Measurements from ENCODE around the gene NALCN. TPM values are rescaled to one million over a fixed set of nuclear protein-coding genes. Genes with fewer than 3 reads are reported as not detected.

The NALCN gene
- total RNA-seq, 4 donors from 2014 or later = 0.76 to 3.3 (median 1.8) TPM

- Histone ChIP-seq H3K27ac (no peak overlapping the region), H3K9me3 (no peaks in the 10 kb centered on the region), H3K27me3 (no peaks in the 10 kb centered on the region), H3K4me1 (no peaks in the 10 kb centered on the region), H3K36me3 (no peaks in the 10 kb centered on the region), H3K4me3 (no peak overlapping the region)
- TF ChIP-seq POLR2A (IDR thresholded peaks at IDR 0.05) (no peak), POLR2AphosphoS5 (IDR thresholded peaks at IDR 0.05) (no peak), EP300 (IDR thresholded peaks at IDR 0.05) (no peak), CTCF (IDR thresholded peaks at IDR 0.05) (no peak)
- DNase-seq (ENCODE audit: low spot score in 2 of 2) = no peak
- WGBS = 66% methylated on average over 2 of the region's 2 CpGs
These were observed 18.1 kb downstream of the NALCN start for GRCh38 chr13:101398191-101398590.

- no peak overlapping the region for H3K4me3 ChIP-seq
- H3K27me3 ChIP-seq = no peaks in the 10 kb centered on the region
- no peak for DNase-seq (ENCODE audit: low spot score in 2 of 2)
- H3K27ac ChIP-seq = no peak overlapping the region
- 40% methylated on average over 2 of the region's 2 CpGs for WGBS
- H3K9me3 ChIP-seq = no peaks in the 10 kb centered on the region
- no peak for TF ChIP-seq EP300 (IDR thresholded peaks at IDR 0.05)
- no peak for TF ChIP-seq POLR2AphosphoS5 (IDR thresholded peaks at IDR 0.05)
- no peak for TF ChIP-seq POLR2A (IDR thresholded peaks at IDR 0.05)
- no peak for TF ChIP-seq CTCF (IDR thresholded peaks at IDR 0.05)
- no peaks in the 10 kb centered on the region for H3K36me3 ChIP-seq
- H3K4me1 ChIP-seq = no peaks in the 10 kb centered on the region
These were observed 18.6 kb downstream of the NALCN start for GRCh38 chr13:101397742-101398141.

- DNase-seq (ENCODE audit: low spot score in 2 of 2) = no peak
These were observed 21.7 kb downstream of the NALCN start for GRCh38 chr13:101394605-101395004.

GRCh38 chr13:101393140-101393539 lies 23.2 kb downstream of the NALCN start:
- no peaks in the 10 kb centered on the region for H3K27me3 ChIP-seq
- no peaks in the 10 kb centered on the region for H3K36me3 ChIP-seq
- no peak for TF ChIP-seq CTCF (IDR thresholded peaks at IDR 0.05)
- no peak for TF ChIP-seq EP300 (IDR thresholded peaks at IDR 0.05)
- TF ChIP-seq POLR2AphosphoS5 (IDR thresholded peaks at IDR 0.05) = no peak
- TF ChIP-seq POLR2A (IDR thresholded peaks at IDR 0.05) = no peak
- H3K4me1 ChIP-seq = no peaks in the 10 kb centered on the region
- 86% methylated on average over 3 of the region's 3 CpGs for WGBS
- H3K4me3 ChIP-seq = no peak overlapping the region
- H3K27ac ChIP-seq = no peak overlapping the region
- DNase-seq (ENCODE audit: low spot score in 2 of 2) = no peak
- H3K9me3 ChIP-seq = no peaks in the 10 kb centered on the region

More at GRCh38 chr13:101394605-101395004, 21.7 kb downstream of the NALCN start:
- Histone ChIP-seq H3K4me3 (no peak overlapping the region), H3K27ac (no peak overlapping the region), H3K27me3 (no peaks in the 10 kb centered on the region), H3K36me3 (no peaks in the 10 kb centered on the region), H3K9me3 (no peaks in the 10 kb centered on the region), H3K4me1 (no peaks in the 10 kb centered on the region)
- 55% methylated on average over 2 of the region's 2 CpGs for WGBS
- TF ChIP-seq CTCF (IDR thresholded peaks at IDR 0.05) = no peak
- TF ChIP-seq POLR2AphosphoS5 (IDR thresholded peaks at IDR 0.05) = no peak
- no peak for TF ChIP-seq POLR2A (IDR thresholded peaks at IDR 0.05)

GRCh38 chr13:101390461-101390860 lies 25.8 kb downstream of the NALCN start:
- Histone ChIP-seq H3K27ac (no peak overlapping the region), H3K4me1 (no peaks in the 10 kb centered on the region), H3K4me3 (no peak overlapping the region), H3K27me3 (no peaks in the 10 kb centered on the region), H3K9me3 (no peaks in the 10 kb centered on the region), H3K36me3 (no peaks in the 10 kb centered on the region)
- WGBS = 57% methylated on average over 5 of the region's 5 CpGs
- DNase-seq (ENCODE audit: low spot score in 2 of 2) = no peak
- TF ChIP-seq POLR2AphosphoS5 (IDR thresholded peaks at IDR 0.05) (no peak), POLR2A (IDR thresholded peaks at IDR 0.05) (no peak), EP300 (IDR thresholded peaks at IDR 0.05) (no peak), CTCF (IDR thresholded peaks at IDR 0.05) (no peak)

Data from suprapubic skin (tissue), 4 donors.